SK-N-SH (cell line): ENCODE data around the gene SHROOM3. TPM values are rescaled to one million over a fixed set of nuclear protein-coding genes. Genes with fewer than 3 reads are reported as not detected.

Source experiments
- CTCF ChIA-PET: fragments of 300-600, 350-600 bp; formaldehyde crosslinking; extraction: SDS; loops from one replicate; lab custom pipeline; 2021; lab: Yijun Ruan, JAX
- POLR2A ChIA-PET: fragments of 350-600 bp; sonication (Branson Sonifier 250); formaldehyde crosslinking; extraction: SDS; loops from one replicate; lab custom pipeline; 2020; ENCODE audit warnings: antibody characterized with exemption, inconsistent platforms; lab: Yijun Ruan, JAX
- DNase-seq: peaks from one replicate; pipeline ENCODE4 v3.0.0; 2012
- H2AFZ ChIP-seq: fragments of 200-600 bp; sonication (generic); 2 replicates; pipeline ENCODE4 v1.8.1; 2016; ENCODE audit warnings: antibody characterized with exemption, mild to moderate bottlenecking, low read depth
- H3F3A ChIP-seq: fragments of 200-600 bp; sonication (generic); replicated peaks from 2 replicates; pipeline ENCODE3; 2016; ENCODE audit warnings: antibody characterized with exemption, mild to moderate bottlenecking; ENCODE audit not compliant: insufficient read depth
- H3K27ac ChIP-seq, 2 experiments: fragments of 200-500 bp in 1 of 2; fragments of 200-600 bp in 1 of 2; sonication (Bioruptor generic) in 1 of 2; sonication (generic), shearing (Covaris generic) in 1 of 2; 2 replicates each; pipeline versions ENCODE4 v1.5.1 to v1.6.1; 2014 to 2016; ENCODE audit warnings: low read depth in 2 of 2, inconsistent platforms in 1 of 2, low read length in 1 of 2, mild to moderate bottlenecking in 1 of 2, mixed read lengths in 1 of 2
- H3K27me3 ChIP-seq: fragments of 200-600 bp; sonication (generic), shearing (Covaris generic); 2 replicates; pipeline ENCODE4 v1.6.1; 2016; ENCODE audit warnings: mixed run types; ENCODE audit not compliant: insufficient read depth
- H3K36me3 ChIP-seq, 2 experiments: fragments of 200-500 bp in 1 of 2; fragments of 200-600 bp in 1 of 2; sonication (Bioruptor generic) in 1 of 2; sonication (generic) in 1 of 2; replicated peaks in 1 of 2; 2 replicates each; pipeline versions ENCODE3 to v1.5.1; 2014 to 2016; ENCODE audit warnings: low read length in 1 of 2, mild to moderate bottlenecking in 1 of 2; ENCODE audit not compliant: insufficient read depth in 2 of 2, control insufficient read depth in 1 of 2
- H3K4me1 ChIP-seq, 2 experiments: fragments of 200-500 bp in 1 of 2; fragments of 200-600 bp in 1 of 2; sonication (Bioruptor generic) in 1 of 2; sonication (generic), shearing (Covaris generic) in 1 of 2; 2 replicates each; pipeline versions ENCODE4 v1.5.1 to v1.6.1; 2014 to 2016; ENCODE audit warnings: low read depth in 1 of 2, low read length in 1 of 2, mixed run types in 1 of 2; ENCODE audit not compliant: insufficient read depth in 2 of 2, control insufficient read depth in 1 of 2
- H3K4me2 ChIP-seq: fragments of 200-600 bp; sonication (generic), shearing (Covaris generic); 2 replicates; pipeline ENCODE4 v1.6.1; 2017; ENCODE audit warnings: mixed run types
- H3K4me3 ChIP-seq, 2 experiments: fragments of 200-500 bp in 1 of 2; fragments of 200-600 bp in 1 of 2; sonication (Bioruptor generic) in 1 of 2; sonication (generic), shearing (Covaris generic) in 1 of 2; 2 replicates each; pipeline versions ENCODE4 v1.5.1 to v1.8.1; 2014 to 2016; ENCODE audit warnings: low read depth in 2 of 2, inconsistent platforms in 1 of 2, low read length in 1 of 2, mild to moderate bottlenecking in 1 of 2, mixed read lengths in 1 of 2, moderate library complexity in 1 of 2
- H3K79me2 ChIP-seq: fragments of 200-600 bp; sonication (generic); 2 replicates; pipeline ENCODE4 v1.8.1; 2017; ENCODE audit warnings: mild to moderate bottlenecking; ENCODE audit not compliant: insufficient read depth
- H3K9ac ChIP-seq: fragments of 200-600 bp; sonication (generic); 2 replicates; pipeline ENCODE4 v1.6.1; 2017; ENCODE audit warnings: mixed run types
- H3K9me2 ChIP-seq: fragments of 200-600 bp; sonication (generic); 2 replicates; pipeline ENCODE4 v1.6.1; 2017; ENCODE audit warnings: mixed run types
- H3K9me3 ChIP-seq: fragments of 200-600 bp; sonication (generic); 2 replicates; pipeline ENCODE4 v1.6.1; 2017; ENCODE audit warnings: mixed run types, mild to moderate bottlenecking, moderate library complexity
- H4K20me1 ChIP-seq: fragments of 200-600 bp; sonication (generic); 2 replicates; pipeline ENCODE4 v1.6.1; 2017; ENCODE audit warnings: mild to moderate bottlenecking, mixed run types; ENCODE audit not compliant: insufficient read depth
- CHD2 ChIP-seq: fragments of 150-350 bp; IDR thresholded peaks from 2 replicates; pipeline ENCODE4 v1.6.1; 2018; ENCODE audit warnings: low read length; ENCODE audit not compliant: partially characterized antibody
- ELF1 ChIP-seq: IDR thresholded peaks from 2 replicates; pipeline ENCODE4 v1.4.0; 2012
- EZH2phosphoT487 ChIP-seq: fragments of 200-600 bp; sonication (generic); IDR thresholded peaks from 2 replicates; pipeline ENCODE4 v1.6.1; 2017; ENCODE audit warnings: low read depth, mixed run types, mild to moderate bottlenecking, antibody characterized with exemption, moderate library complexity, borderline replicate concordance
- GATA2 ChIP-seq: sonication (generic); formaldehyde crosslinking; IDR thresholded peaks from 2 replicates; pipeline ENCODE4 v1.5.0; 2020; ENCODE audit warnings: mild to moderate bottlenecking, missing genetic modification reagents
- JUND ChIP-seq: IDR thresholded peaks from 2 replicates; pipeline ENCODE4 v1.4.0; 2012
- MEF2A ChIP-seq: IDR thresholded peaks from 2 replicates; pipeline ENCODE4 v1.4.0; 2012; ENCODE audit warnings: low read depth, borderline replicate concordance
- NRF1 ChIP-seq: IDR thresholded peaks from 2 replicates; pipeline ENCODE4 v1.6.1; 2012; ENCODE audit warnings: low read depth, mild to moderate bottlenecking, low read length
- PBX3 ChIP-seq: IDR thresholded peaks from 2 replicates; pipeline ENCODE4; 2012
- POLR2AphosphoS5 ChIP-seq: IDR thresholded peaks from 2 replicates; pipeline ENCODE4 v1.6.1; 2012; ENCODE audit warnings: low read depth, low read length
- RAD21 ChIP-seq: IDR thresholded peaks from 2 replicates; pipeline ENCODE4 v1.6.1; 2012; ENCODE audit warnings: mild to moderate bottlenecking, low read length
- RCOR1 ChIP-seq: fragments of 150-350 bp; IDR thresholded peaks from 2 replicates; pipeline ENCODE4 v1.6.1; 2017; ENCODE audit warnings: antibody characterized with exemption, low read length
- RFX5 ChIP-seq: IDR thresholded peaks from 2 replicates; pipeline ENCODE4 v1.6.1; 2012; ENCODE audit warnings: mild to moderate bottlenecking, improper control_type of control experiment, low read length
- RXRA ChIP-seq: IDR thresholded peaks from 2 replicates; pipeline ENCODE4 v1.4.0; 2012; ENCODE audit warnings: low read depth, mild to moderate bottlenecking, borderline replicate concordance
- SMC3 ChIP-seq: IDR thresholded peaks from 2 replicates; pipeline ENCODE4 v1.6.1; 2012; ENCODE audit warnings: low read depth, low read length, improper control_type of control experiment
- TCF12 ChIP-seq: IDR thresholded peaks from 2 replicates; pipeline ENCODE4 v1.4.0; 2012
- TEAD4 ChIP-seq: IDR thresholded peaks from 2 replicates; pipeline ENCODE4 v1.4.0; 2012; ENCODE audit warnings: mild to moderate bottlenecking, borderline replicate concordance; ENCODE audit not compliant: insufficient read depth
- YY1 ChIP-seq: IDR thresholded peaks from 2 replicates; pipeline ENCODE4 v1.4.0; 2012; ENCODE audit warnings: low read depth, mild to moderate bottlenecking
- ZBTB33 ChIP-seq: IDR thresholded peaks from 2 replicates; pipeline ENCODE4 v1.4.0; 2012; ENCODE audit warnings: low read depth, borderline replicate concordance
- WGBS: methylation state at CpG from one replicate; pipeline ENCODE4 v1.1.6; 2017; ENCODE audit warnings: low lambda C conversion rate; 5-methylcytosine and 5-hydroxymethylcytosine counted together
- polyA plus RNA-seq, 3 experiments: library from polyadenylated mRNA; depleted of rRNA; stranded (reverse); fragments of >200 nt; gene quantifications; 2 replicates each; pipeline ENCODE4 v1.2.3, GENCODE V29; 2012
- TF ChIP-seq, protein P1 (sequence below): fragments of 200-600 bp; sonication (generic); IDR thresholded peaks from 2 replicates; pipeline ENCODE4 v1.6.1; 2017; ENCODE audit warnings: antibody characterized with exemption, mild to moderate bottlenecking, moderate library complexity
- TF ChIP-seq, protein P2 (sequence below): IDR thresholded peaks from 2 replicates; pipeline ENCODE4 v1.4.0; 2012; ENCODE audit warnings: low read depth

The SHROOM3 gene
- polyA plus RNA-seq, 1 of the 3 experiments (the other 2 are of a cell fraction), result 4.3 TPM

GRCh38 chr4:76548704-76549103 is 113.7 kb downstream of the SHROOM3 start:
- Histone ChIP-seq H3K4me2 (no peak overlapping the region), H3K4me1 (peaks cover 11 to 29% of the 10 kb centered on the region in 2 experiments), H3K4me3 (no peak overlapping the region), H2AFZ (no peak overlapping the region), H3K27ac (no peak overlapping the region), H3K9me3 (no peaks in the 10 kb centered on the region), H3K9ac (no peak overlapping the region), H3K9me2 (no peaks in the 10 kb centered on the region), H3K79me2 (no peaks in the 10 kb centered on the region), H3K36me3 (no peaks in the 10 kb centered on the region), H3K27me3 (no peaks in the 10 kb centered on the region), H3F3A (peaks cover 28% of the 10 kb centered on the region), H4K20me1 (no peaks in the 10 kb centered on the region)
- CTCF ChIA-PET, result interaction anchor here (1.0 to 1.8 kb wide), 3 partner anchors 8 to 44 kb away, joined by 3 to 4 read pairs (median 3); no protein-coding TSS in a partner anchor
- POLR2A ChIA-PET, result no interaction called here
- no peak for TF ChIP-seq EZH2phosphoT487
- TF ChIP-seq PBX3, result no peak
- no peak for TF ChIP-seq GATA2 (CRISPR knock-in tag)
- no peak for TF ChIP-seq NRF1
- no peak for TF ChIP-seq SMC3
- TF ChIP-seq RXRA, result no peak
- no peak for TF ChIP-seq JUND
- TF ChIP-seq ELF1, result no peak
- no peak for TF ChIP-seq RAD21
- no peak for TF ChIP-seq TEAD4
- TF ChIP-seq CHD2, result no peak
- no peak for TF ChIP-seq YY1
- TF ChIP-seq, protein P1, sequence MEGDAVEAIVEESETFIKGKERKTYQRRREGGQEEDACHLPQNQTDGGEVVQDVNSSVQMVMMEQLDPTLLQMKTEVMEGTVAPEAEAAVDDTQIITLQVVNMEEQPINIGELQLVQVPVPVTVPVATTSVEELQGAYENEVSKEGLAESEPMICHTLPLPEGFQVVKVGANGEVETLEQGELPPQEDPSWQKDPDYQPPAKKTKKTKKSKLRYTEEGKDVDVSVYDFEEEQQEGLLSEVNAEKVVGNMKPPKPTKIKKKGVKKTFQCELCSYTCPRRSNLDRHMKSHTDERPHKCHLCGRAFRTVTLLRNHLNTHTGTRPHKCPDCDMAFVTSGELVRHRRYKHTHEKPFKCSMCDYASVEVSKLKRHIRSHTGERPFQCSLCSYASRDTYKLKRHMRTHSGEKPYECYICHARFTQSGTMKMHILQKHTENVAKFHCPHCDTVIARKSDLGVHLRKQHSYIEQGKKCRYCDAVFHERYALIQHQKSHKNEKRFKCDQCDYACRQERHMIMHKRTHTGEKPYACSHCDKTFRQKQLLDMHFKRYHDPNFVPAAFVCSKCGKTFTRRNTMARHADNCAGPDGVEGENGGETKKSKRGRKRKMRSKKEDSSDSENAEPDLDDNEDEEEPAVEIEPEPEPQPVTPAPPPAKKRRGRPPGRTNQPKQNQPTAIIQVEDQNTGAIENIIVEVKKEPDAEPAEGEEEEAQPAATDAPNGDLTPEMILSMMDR, result no peak
- TF ChIP-seq ZBTB33, result no peak
- TF ChIP-seq, protein P2, sequence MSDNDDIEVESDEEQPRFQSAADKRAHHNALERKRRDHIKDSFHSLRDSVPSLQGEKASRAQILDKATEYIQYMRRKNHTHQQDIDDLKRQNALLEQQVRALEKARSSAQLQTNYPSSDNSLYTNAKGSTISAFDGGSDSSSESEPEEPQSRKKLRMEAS, result no peak
- no peak for TF ChIP-seq MEF2A
- TF ChIP-seq RCOR1, result no peak
- TF ChIP-seq RFX5, result no peak
- no peak for TF ChIP-seq POLR2AphosphoS5
- TF ChIP-seq TCF12, result no peak
- DNase-seq, result no peak
- WGBS, result 92% methylated on average over 7 of the region's 7 CpGs
